GM12878 (cell line): ENCODE data around the gene CENPE. TPM values are rescaled to one million over a fixed set of nuclear protein-coding genes. Genes with fewer than 3 reads are reported as not detected.

Experiments used
- ATAC-seq: fragments of 200-7000 bp; cut with Tn5 transposase; 3 replicates; pipeline ENCODE4 v1.9.1; 2020; ENCODE audit warnings: mild to moderate bottlenecking, moderate library complexity
- BruUV-seq: library from RNA; stranded (reverse); fragments of 400-500 nt; replicated peaks from 2 replicates; lab custom pipeline; 2021; lab: Mats Ljungman, UMichigan
- CTCF ChIA-PET: fragments of 300-600 bp; sonication (Branson Sonifier 250); formaldehyde crosslinking; extraction: SDS; loops from one replicate; lab custom pipeline; 2021; ENCODE audit warnings: inconsistent platforms; lab: Yijun Ruan, JAX
- POLR2A ChIA-PET: fragments of 350-600 bp; formaldehyde crosslinking; extraction: SDS; loops from one replicate; lab custom pipeline; 2021; ENCODE audit warnings: inconsistent platforms; lab: Charles Lee
- RAD21 ChIA-PET: fragments of 300-600 bp; sonication (Branson Sonifier 250); formaldehyde crosslinking; loops from one replicate; lab custom pipeline; 2023; ENCODE audit warnings: antibody characterized with exemption; ENCODE audit not compliant: unreplicated experiment; lab: Charles Lee
- SMC1A ChIA-PET: fragments of 300-600 bp; sonication (Branson Sonifier 250); formaldehyde crosslinking; loops from one replicate; lab custom pipeline; 2023; ENCODE audit not compliant: unreplicated experiment, uncharacterized antibody; lab: Charles Lee
- DNase-seq: peaks from one replicate; pipeline ENCODE4 v3.0.0-alpha.2; 2011; ENCODE audit warnings: low read depth, low spot score
- FAIRE-seq: peaks from 3 replicates; lab custom pipeline; 2011; peaks lifted over from hg19 to GRCh38; lab: Jason Lieb, UNC
- H2AFZ ChIP-seq: 2 replicates; pipeline ENCODE4 v1.6.0; 2011; ENCODE audit warnings: low read depth, low read length, control low read depth; ENCODE audit not compliant: control insufficient read depth
- H3K27ac ChIP-seq: 2 replicates; pipeline ENCODE4 v1.5.1; 2011; ENCODE audit warnings: control low read depth; ENCODE audit not compliant: control insufficient read depth, insufficient read depth
- H3K27me3 ChIP-seq, 2 experiments: replicated peaks in 1 of 2; 2 replicates each; pipeline versions ENCODE4 v1.6.0 to v1.6.1; 2011; ENCODE audit warnings: low read length in 1 of 2; ENCODE audit not compliant: control insufficient read depth in 2 of 2, insufficient read depth in 2 of 2
- H3K36me3 ChIP-seq, 2 experiments: 2 replicates each; pipeline ENCODE4 v1.5.1; 2011; ENCODE audit warnings: low read length in 1 of 2; ENCODE audit not compliant: control insufficient read depth in 2 of 2, insufficient read depth in 2 of 2
- H3K4me1 ChIP-seq: 2 replicates; pipeline ENCODE4 v1.6.1; 2011; ENCODE audit warnings: mild to moderate bottlenecking, low read length, moderate library complexity, mixed read lengths; ENCODE audit not compliant: control insufficient read depth, insufficient read depth
- H3K4me2 ChIP-seq: 2 replicates; pipeline ENCODE4 v1.6.0; 2011; ENCODE audit warnings: control low read depth; ENCODE audit not compliant: control insufficient read depth, insufficient read depth
- H3K4me3 ChIP-seq: fragments of 200-600 bp; sonication (generic); 2 replicates; pipeline ENCODE4 v1.5.1; 2016
- H3K79me2 ChIP-seq: 2 replicates; pipeline ENCODE4 v1.6.0; 2011; ENCODE audit warnings: low read length; ENCODE audit not compliant: control insufficient read depth, insufficient read depth
- H3K9ac ChIP-seq: 2 replicates; pipeline ENCODE4 v1.8.0; 2011; ENCODE audit warnings: low read length, control low read depth, mixed read lengths; ENCODE audit not compliant: control insufficient read depth, insufficient read depth
- H3K9me3 ChIP-seq: replicated peaks from 3 replicates; pipeline ENCODE4 v1.5.1; 2011; ENCODE audit warnings: mild to moderate bottlenecking, low read length; ENCODE audit not compliant: control insufficient read depth, insufficient read depth
- H4K20me1 ChIP-seq: 2 replicates; pipeline ENCODE4 v1.6.0; 2011; ENCODE audit not compliant: control insufficient read depth, insufficient read depth
- E4F1 ChIP-seq: fragments of 450-650 bp; IDR thresholded peaks from 2 replicates; pipeline ENCODE4 v1.6.1; 2018; ENCODE audit warnings: borderline replicate concordance, mild to moderate bottlenecking; ENCODE audit not compliant: partially characterized antibody
- POU2F2 ChIP-seq: IDR thresholded peaks from 3 replicates; pipeline ENCODE4 v1.6.1; 2011; ENCODE audit warnings: low read depth, mild to moderate bottlenecking, low read length, borderline replicate concordance
- RAD21 ChIP-seq: IDR thresholded peaks from 2 replicates; pipeline ENCODE4 v1.6.1; 2011; ENCODE audit warnings: mild to moderate bottlenecking, low read depth, low read length, moderate library complexity; ENCODE audit not compliant: insufficient read depth
- SKIL ChIP-seq: fragments of 450-650 bp; IDR thresholded peaks from 2 replicates; pipeline ENCODE4 v1.6.1; 2017; ENCODE audit warnings: mild to moderate bottlenecking, low read depth, inconsistent platforms; ENCODE audit not compliant: poor library complexity, severe bottlenecking
- SMC3 ChIP-seq: IDR thresholded peaks from 2 replicates; pipeline ENCODE4 v1.6.1; 2011; ENCODE audit warnings: low read length, improper control_type of control experiment, borderline replicate concordance
- SUPT20H ChIP-seq: IDR thresholded peaks from 2 replicates; pipeline ENCODE4 v1.6.1; 2011; ENCODE audit warnings: low read depth, mild to moderate bottlenecking, low read length, moderate library complexity, borderline replicate concordance; ENCODE audit not compliant: control insufficient read depth
- ZNF274 ChIP-seq: IDR thresholded peaks from one replicate; pipeline ENCODE4 v1.8.0; 2011; ENCODE audit not compliant: insufficient read length, insufficient read depth
- WGBS: methylation state at CpG from one replicate; pipeline ENCODE4 v1.1.6; 2016; ENCODE audit warnings: low lambda C conversion rate; ENCODE audit not compliant: insufficient replicate concordance, insufficient coverage; ENCODE audit errors: missing lambda C conversion rate; 5-methylcytosine and 5-hydroxymethylcytosine counted together
- in situ Hi-C: fragments of 300-500 bp; cut with MboI; formaldehyde crosslinking; loops from 9 replicates; pipeline ENCODE4 v1.14.3; 2018; ENCODE audit warnings: mixed read lengths
- intact Hi-C: fragments of 100-400 bp; cut with micrococcal nuclease; formaldehyde crosslinking; loops from one replicate; pipeline ENCODE4 v1.14.2; 2022; ENCODE audit not compliant: unreplicated experiment
- polyA plus RNA-seq, 11 experiments: library from polyadenylated mRNA; depleted of rRNA in 4 of 11; unstranded in 6 of 11; stranded (reverse) in 5 of 11; fragments of >200 nt; fragmentation: Nextera tagmentation in 4 of 11; fragmentation: Illumina TruSeq in 1 of 11; extraction: Ambion mirVana in 4 of 11; extraction: Trizol in 1 of 11; gene quantifications; 1 replicate in 1 of 11; 2 replicates in 10 of 11; pipeline versions ENCODE4 v1.2.1 to v1.2.3, GENCODE V29; 2011 to 2016; ENCODE audit warnings: inconsistent platforms in 2 of 11, missing spikeins in 2 of 11, low read depth in 1 of 11
- total RNA-seq, 4 experiments: library from RNA; depleted of rRNA in 3 of 4; stranded (reverse); fragments of >200 nt in 3 of 4; fragmentation: Illumina TruSeq in 1 of 4; extraction: Trizol in 1 of 4; gene quantifications; 2 replicates each; pipeline versions ENCODE4 v1.2.1 to v1.2.3, GENCODE V29; 2013 to 2021
- TF ChIP-seq, protein P1 (sequence below), 3 experiments: IDR thresholded peaks in 2 of 3; conservative IDR thresholded peaks in 1 of 3; 2 replicates each; pipeline ENCODE4 v1.5.1; 2011; ENCODE audit warnings: low read depth in 3 of 3, low read length in 3 of 3, mild to moderate bottlenecking in 3 of 3, control low read depth in 2 of 3, moderate library complexity in 2 of 3, inconsistent platforms in 1 of 3, mixed read lengths in 1 of 3; ENCODE audit not compliant: control insufficient read depth in 2 of 3, insufficient read depth in 1 of 3; ENCODE audit errors: extremely low read depth in 1 of 3

CENPE gene
- total and polyA plus RNA-seq, 10 of the 15 experiments (the other 5 are each of a cell fraction or from before 2014, with no cell fraction given), result 10.2 to 53.6 (median 25.2) TPM

GRCh38 chr4:103204111-103204510 lies 6.0 kb upstream of the CENPE start:
- ChIA-PET CTCF (interaction anchor here (1.0 kb wide), 1 partner anchor 582 kb away, joined by 4 read pairs; no protein-coding TSS in a partner anchor), RAD21 (no interaction called here), SMC1A (interaction anchor here (0.9 to 1.1 kb wide), 3 partner anchors 13 to 582 kb away, joined by 3 read pairs; no protein-coding TSS in a partner anchor), POLR2A (no interaction called here)
- no peak for DNase-seq
- Histone ChIP-seq H3K4me2 (no peak overlapping the region), H3K9ac (no peak overlapping the region), H3K9me3 (no peaks in the 10 kb centered on the region), H4K20me1 (no peaks in the 10 kb centered on the region), H3K4me3 (no peak overlapping the region), H3K79me2 (no peaks in the 10 kb centered on the region), H3K27ac (no peak overlapping the region), H3K27me3 (no peaks in the 10 kb centered on the region), H2AFZ (no peak overlapping the region)
- in situ Hi-C loops, result loop anchor here (10.0 kb wide), 1 partner anchor 731 kb away; no protein-coding TSS in a partner anchor
- intact Hi-C loops, result loop anchor here (1.0 to 10.0 kb wide), 2 partner anchors 582 to 731 kb away; no protein-coding TSS in a partner anchor
- 0 out of 3 replicates have a peak, but pooled peaks have one; percentile 21 for ATAC-seq
- FAIRE-seq, result no peak
- 20% methylated on average over 1 of the region's 1 CpG for WGBS
- TF ChIP-seq, protein P1, sequence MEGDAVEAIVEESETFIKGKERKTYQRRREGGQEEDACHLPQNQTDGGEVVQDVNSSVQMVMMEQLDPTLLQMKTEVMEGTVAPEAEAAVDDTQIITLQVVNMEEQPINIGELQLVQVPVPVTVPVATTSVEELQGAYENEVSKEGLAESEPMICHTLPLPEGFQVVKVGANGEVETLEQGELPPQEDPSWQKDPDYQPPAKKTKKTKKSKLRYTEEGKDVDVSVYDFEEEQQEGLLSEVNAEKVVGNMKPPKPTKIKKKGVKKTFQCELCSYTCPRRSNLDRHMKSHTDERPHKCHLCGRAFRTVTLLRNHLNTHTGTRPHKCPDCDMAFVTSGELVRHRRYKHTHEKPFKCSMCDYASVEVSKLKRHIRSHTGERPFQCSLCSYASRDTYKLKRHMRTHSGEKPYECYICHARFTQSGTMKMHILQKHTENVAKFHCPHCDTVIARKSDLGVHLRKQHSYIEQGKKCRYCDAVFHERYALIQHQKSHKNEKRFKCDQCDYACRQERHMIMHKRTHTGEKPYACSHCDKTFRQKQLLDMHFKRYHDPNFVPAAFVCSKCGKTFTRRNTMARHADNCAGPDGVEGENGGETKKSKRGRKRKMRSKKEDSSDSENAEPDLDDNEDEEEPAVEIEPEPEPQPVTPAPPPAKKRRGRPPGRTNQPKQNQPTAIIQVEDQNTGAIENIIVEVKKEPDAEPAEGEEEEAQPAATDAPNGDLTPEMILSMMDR (IDR thresholded peaks at IDR 0.05 in 2 of 3, conservative IDR thresholded peaks at IDR 0.05 in 1 of 3; ENCODE audit: control insufficient read depth in 2 of 3, extremely low read depth in 1 of 3, insufficient read depth in 1 of 3, low read depth in 3 of 3, low read length in 3 of 3), result peak; percentile 6 to 41 (median 18); a peak in 3 of 6 replicates
- TF ChIP-seq SUPT20H (no peak), RAD21 (peak; percentile 45), SKIL (no peak), SMC3 (peak; percentile 39; the same call in 1 of the 2 replicates), E4F1 (no peak), POU2F2 (no peak), ZNF274 (no peak)
- TF ChIP-seq, all 136 proteins: peak for 3
- H3K4me1 ChIP-seq, result no peaks in the 10 kb centered on the region
- no TSS peak for BruUV-seq
- H3K36me3 ChIP-seq, result no peaks in the 10 kb centered on the region
